HepG2 (cell line): ENCODE measurements around the gene PSMG4. TPM values are rescaled to one million over a fixed set of nuclear protein-coding genes. Genes with fewer than 3 reads are reported as not detected.

ENCODE experiments used
- CTCF ChIP-seq: sonication (generic); formaldehyde crosslinking; IDR thresholded peaks from 2 replicates; pipeline ENCODE4 v1.5.0; 2020; ENCODE audit warnings: mild to moderate bottlenecking, missing genetic modification reagents, moderate library complexity
- FOSL1 ChIP-seq: sonication (generic); formaldehyde crosslinking; IDR thresholded peaks from 2 replicates; pipeline ENCODE4 v1.9.0; 2021; ENCODE audit warnings: missing genetic modification reagents, borderline replicate concordance
- ISL2 ChIP-seq: sonication (generic); formaldehyde crosslinking; IDR thresholded peaks from 2 replicates; pipeline ENCODE4 v1.5.0; 2020; ENCODE audit warnings: missing genetic modification reagents
- KLF12 ChIP-seq: sonication (generic); formaldehyde crosslinking; IDR thresholded peaks from 2 replicates; pipeline ENCODE4 v1.4.0; 2020; ENCODE audit warnings: missing genetic modification reagents, borderline replicate concordance
- MED1 ChIP-seq: sonication (generic); formaldehyde crosslinking; IDR thresholded peaks from 2 replicates; pipeline ENCODE4 v1.4.0; 2020; ENCODE audit warnings: missing genetic modification reagents
- NFATC3 ChIP-seq: sonication (generic); formaldehyde crosslinking; IDR thresholded peaks from 2 replicates; pipeline ENCODE4 v1.5.1; 2020; ENCODE audit warnings: mild to moderate bottlenecking, missing genetic modification reagents
- WIZ ChIP-seq: sonication (generic); formaldehyde crosslinking; IDR thresholded peaks from 2 replicates; pipeline ENCODE4 v1.5.1; 2020; ENCODE audit warnings: mild to moderate bottlenecking, missing genetic modification reagents
- ZBTB21 ChIP-seq: sonication (generic); formaldehyde crosslinking; IDR thresholded peaks from 2 replicates; pipeline ENCODE4 v1.4.0; 2020; ENCODE audit warnings: missing genetic modification reagents
- ZNF281 ChIP-seq: sonication (generic); formaldehyde crosslinking; IDR thresholded peaks from 2 replicates; pipeline ENCODE4 v1.4.0; 2020; ENCODE audit warnings: missing genetic modification reagents, borderline replicate concordance
- ZNF3 ChIP-seq: IDR thresholded peaks from 2 replicates; pipeline ENCODE4 v1.7.0; 2017; ENCODE audit warnings: inconsistent platforms
- ZNF44 ChIP-seq: sonication (generic); formaldehyde crosslinking; IDR thresholded peaks from 2 replicates; pipeline ENCODE4 v1.5.1; 2020; ENCODE audit warnings: mild to moderate bottlenecking, missing genetic modification reagents
- ZNF530 ChIP-seq: sonication (generic); formaldehyde crosslinking; IDR thresholded peaks from 2 replicates; pipeline ENCODE4 v1.5.0; 2020; ENCODE audit warnings: low read depth, mild to moderate bottlenecking, missing genetic modification reagents
- ZNF800 ChIP-seq: sonication (generic); formaldehyde crosslinking; IDR thresholded peaks from 2 replicates; pipeline ENCODE4 v1.4.0; 2020; ENCODE audit warnings: missing genetic modification reagents
- ZSCAN5A ChIP-seq: sonication (generic); formaldehyde crosslinking; IDR thresholded peaks from 2 replicates; pipeline ENCODE4 v1.8.0; 2022; ENCODE audit warnings: mild to moderate bottlenecking, missing genetic modification reagents, borderline replicate concordance
- ZSCAN9 ChIP-seq: IDR thresholded peaks from 2 replicates; pipeline ENCODE4 v1.6.1; 2016; ENCODE audit warnings: borderline replicate concordance
- polyA plus RNA-seq, 8 experiments: library from polyadenylated mRNA; depleted of rRNA in 3 of 8; stranded (reverse) in 7 of 8; unstranded in 1 of 8; fragments of >200 nt; fragmentation: Illumina TruSeq in 4 of 8; extraction: Trizol in 4 of 8; gene quantifications; 2 replicates each; pipeline versions ENCODE4 v1.2.1 to v1.2.3, GENCODE V29; 2011 to 2016; ENCODE audit warnings: low read depth in 4 of 8, missing spikeins in 1 of 8, mixed read lengths in 1 of 8; ENCODE audit not compliant: insufficient read depth in 1 of 8
- total RNA-seq, 5 experiments: library from RNA; depleted of rRNA; stranded (reverse); fragments of >200 nt; fragmentation: Illumina TruSeq; extraction: Trizol; gene quantifications; 2 replicates each; pipeline ENCODE4 v1.2.3, GENCODE V29; 2016; ENCODE audit warnings: low read depth in 1 of 5
- TF ChIP-seq, protein P1 (sequence below): sonication (generic); formaldehyde crosslinking; conservative IDR thresholded peaks from 2 replicates; pipeline ENCODE4 v1.4.0; 2020; ENCODE audit warnings: missing genetic modification reagents
- TF ChIP-seq, protein P2 (sequence below): sonication (generic); formaldehyde crosslinking; IDR thresholded peaks from 2 replicates; pipeline ENCODE4 v1.5.1; 2020; ENCODE audit warnings: missing genetic modification reagents, mild to moderate bottlenecking, borderline replicate concordance

The PSMG4 gene
- total and polyA plus RNA-seq, 2 of the 13 experiments (the other 11 are each of a cell fraction or from before 2014, with no cell fraction given): 28.5 to 32.8 TPM

- TF ChIP-seq ZNF800 (CRISPR knock-in tag) (0 out of 2 replicates have a peak, but pooled peaks have one; percentile 22), ZBTB21 (CRISPR knock-in tag) (no peak), KLF12 (CRISPR knock-in tag) (0 out of 2 replicates have a peak, but pooled peaks have one; percentile 46), NFATC3 (CRISPR knock-in tag) (no peak), ZNF530 (CRISPR knock-in tag) (no peak), ZNF281 (CRISPR knock-in tag) (no peak; the same call in 1 of the 2 replicates), FOSL1 (CRISPR knock-in tag) (peak; percentile 71), ZSCAN9 (CRISPR knock-in tag) (0 out of 2 replicates have a peak, but pooled peaks have one; percentile 37), CTCF (no peak), MED1 (peak; percentile 39; the same call in 1 of the 2 replicates), WIZ (CRISPR knock-in tag) (no peak), ZNF44 (CRISPR knock-in tag) (no peak), ISL2 (CRISPR knock-in tag) (peak; percentile 61; the same call in 1 of the 2 replicates), ZSCAN5A (no peak), ZNF3 (peak; percentile 99)
- TF ChIP-seq, protein P1, sequence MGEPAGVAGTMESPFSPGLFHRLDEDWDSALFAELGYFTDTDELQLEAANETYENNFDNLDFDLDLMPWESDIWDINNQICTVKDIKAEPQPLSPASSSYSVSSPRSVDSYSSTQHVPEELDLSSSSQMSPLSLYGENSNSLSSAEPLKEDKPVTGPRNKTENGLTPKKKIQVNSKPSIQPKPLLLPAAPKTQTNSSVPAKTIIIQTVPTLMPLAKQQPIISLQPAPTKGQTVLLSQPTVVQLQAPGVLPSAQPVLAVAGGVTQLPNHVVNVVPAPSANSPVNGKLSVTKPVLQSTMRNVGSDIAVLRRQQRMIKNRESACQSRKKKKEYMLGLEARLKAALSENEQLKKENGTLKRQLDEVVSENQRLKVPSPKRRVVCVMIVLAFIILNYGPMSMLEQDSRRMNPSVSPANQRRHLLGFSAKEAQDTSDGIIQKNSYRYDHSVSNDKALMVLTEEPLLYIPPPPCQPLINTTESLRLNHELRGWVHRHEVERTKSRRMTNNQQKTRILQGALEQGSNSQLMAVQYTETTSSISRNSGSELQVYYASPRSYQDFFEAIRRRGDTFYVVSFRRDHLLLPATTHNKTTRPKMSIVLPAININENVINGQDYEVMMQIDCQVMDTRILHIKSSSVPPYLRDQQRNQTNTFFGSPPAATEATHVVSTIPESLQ: no peak
- TF ChIP-seq, protein P2, sequence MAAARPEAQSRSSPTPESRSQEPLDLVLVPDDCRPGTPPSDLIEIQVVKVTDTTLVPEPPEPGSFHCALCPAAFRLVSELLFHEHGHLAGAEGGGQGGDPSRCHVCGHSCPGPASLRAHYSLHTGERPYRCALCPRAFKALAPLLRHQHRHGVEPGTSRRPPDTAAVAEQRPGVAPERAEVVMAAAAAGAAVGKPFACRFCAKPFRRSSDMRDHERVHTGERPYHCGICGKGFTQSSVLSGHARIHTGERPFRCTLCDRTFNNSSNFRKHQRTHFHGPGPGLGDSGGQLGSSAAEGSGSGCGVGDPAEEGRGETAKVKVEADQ (CRISPR knock-in tag): no peak
Observed at GRCh38 chr6:3247255-3248146, 11.2 kb upstream of the PSMG4 start (continued).
